GM18499 (cell line): ENCODE measurements around the gene RHBDF2.

ENCODE experiments used
- ATAC-seq: cut with Tn5 transposase; IDR thresholded peaks from one replicate; pipeline ENCODE4 v1.9.1; 2021; ENCODE audit warnings: moderate number of reproducible peaks; ENCODE audit not compliant: insufficient read depth, unreplicated experiment

Gene RHBDF2

GRCh38 chr17:76490112-76490710 lies 11.0 kb downstream of the RHBDF2 start:
- ATAC-seq = no peak

GRCh38 chr17:76487451-76488192 lies 13.6 kb downstream of the RHBDF2 start:
- no peak for ATAC-seq

DNA sequence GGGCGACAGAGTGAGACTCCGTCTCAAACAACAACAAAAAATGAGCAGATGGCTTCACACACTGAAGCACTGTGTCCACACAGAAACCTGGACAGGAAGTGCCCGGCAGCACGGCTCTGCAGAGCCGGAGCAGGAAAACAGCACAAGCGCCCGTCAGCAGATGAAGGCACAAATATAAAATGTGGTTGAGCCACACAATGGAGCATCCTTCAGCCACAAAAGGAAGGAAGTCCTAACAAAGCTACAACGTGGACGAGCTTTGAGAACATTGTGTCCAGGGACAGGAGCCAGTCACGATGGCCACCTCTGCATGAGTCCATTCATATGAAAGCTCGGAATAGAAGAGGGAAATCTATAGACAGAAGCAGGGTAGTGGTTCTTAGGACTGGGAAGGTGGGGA lies 15.7 kb downstream of the RHBDF2 start:
- no peak for ATAC-seq

DNA sequence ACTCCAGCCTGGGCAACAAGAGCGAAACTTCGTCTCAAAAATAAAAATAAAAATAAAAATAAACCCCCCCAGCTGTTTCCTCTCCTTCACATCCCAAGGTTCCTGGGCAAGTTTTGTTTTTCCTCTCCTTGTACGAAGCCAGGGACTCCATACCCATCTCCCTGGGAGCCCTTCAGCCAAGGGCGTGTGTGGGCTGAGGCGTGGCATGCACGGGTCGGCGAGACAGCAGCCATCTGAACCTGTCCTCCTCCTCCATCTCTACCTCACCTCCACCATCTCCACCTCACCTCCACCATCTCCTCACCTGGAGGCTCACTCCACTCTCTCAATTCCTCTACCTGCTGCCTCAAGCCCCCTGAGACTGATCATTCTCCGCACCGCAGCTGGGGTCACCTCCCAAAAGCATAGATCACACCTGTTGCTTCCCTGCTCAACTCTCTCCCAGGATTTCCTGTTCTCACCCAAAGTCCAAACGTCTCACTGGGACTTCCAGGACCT lies 16.9 kb downstream of the RHBDF2 start:
- no peak for ATAC-seq

DNA sequence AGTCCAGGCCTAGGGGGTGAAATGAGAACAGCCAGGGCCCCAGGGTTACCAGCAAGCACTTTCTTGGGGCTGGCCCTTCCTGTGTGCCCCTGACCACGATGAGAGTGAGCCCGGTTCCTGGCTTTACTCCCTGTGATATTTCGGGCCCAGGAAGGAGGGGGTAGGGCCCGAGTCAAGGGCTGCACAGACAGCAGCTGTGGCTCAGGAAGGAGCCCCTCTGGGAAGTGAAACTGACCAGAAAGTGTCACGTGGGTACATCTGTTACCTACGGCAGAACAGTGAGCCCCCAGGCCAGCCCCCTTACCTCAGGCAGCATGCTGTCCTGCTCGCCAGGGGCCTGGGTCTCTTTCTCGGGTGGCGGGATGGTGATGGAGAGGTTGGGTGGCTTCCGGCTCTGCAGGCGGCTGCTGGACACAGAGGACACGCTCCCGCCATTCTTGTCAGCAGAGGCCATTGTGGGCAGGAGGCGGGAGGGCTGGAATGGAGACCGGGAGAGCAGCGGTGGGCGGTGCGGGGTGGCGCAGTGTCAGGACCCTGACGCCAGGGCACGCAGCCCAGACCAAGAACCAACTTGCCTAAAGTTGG lies 20.1 kb downstream of the RHBDF2 start:
- ATAC-seq = no peak

GRCh38 chr17:76480632-76481031 lies 20.6 kb downstream of the RHBDF2 start:
- ATAC-seq = no peak

DNA sequence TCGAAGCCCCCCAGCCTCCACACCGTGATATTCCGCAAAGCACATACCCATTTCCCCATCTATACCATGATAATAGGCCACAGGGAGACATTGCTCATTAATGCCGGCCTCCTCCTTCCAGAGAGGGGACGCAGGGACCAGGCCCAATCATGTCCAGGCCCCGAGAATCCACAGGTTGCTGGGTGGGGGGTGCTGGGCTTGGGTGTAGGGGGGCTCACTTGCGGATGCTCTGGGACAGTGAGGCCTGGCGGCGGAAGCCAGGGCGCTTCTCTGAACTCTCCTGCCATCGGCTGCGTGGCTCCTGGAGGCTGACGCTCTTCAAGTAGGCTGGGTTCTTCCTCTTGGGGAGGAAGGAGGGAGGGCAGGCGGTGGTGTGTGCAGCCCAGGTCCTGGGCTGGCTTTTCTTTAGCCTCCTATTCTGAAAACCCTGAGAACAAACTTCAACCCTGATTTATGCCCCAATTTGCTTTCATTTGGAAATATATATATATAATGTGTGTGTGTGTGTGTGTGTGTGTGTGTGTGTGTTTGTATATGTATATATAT lies 21.6 kb downstream of the RHBDF2 start:
- ATAC-seq = no peak

GRCh38 chr17:76478730-76479514 lies 22.3 kb downstream of the RHBDF2 start:
- ATAC-seq = no peak

DNA sequence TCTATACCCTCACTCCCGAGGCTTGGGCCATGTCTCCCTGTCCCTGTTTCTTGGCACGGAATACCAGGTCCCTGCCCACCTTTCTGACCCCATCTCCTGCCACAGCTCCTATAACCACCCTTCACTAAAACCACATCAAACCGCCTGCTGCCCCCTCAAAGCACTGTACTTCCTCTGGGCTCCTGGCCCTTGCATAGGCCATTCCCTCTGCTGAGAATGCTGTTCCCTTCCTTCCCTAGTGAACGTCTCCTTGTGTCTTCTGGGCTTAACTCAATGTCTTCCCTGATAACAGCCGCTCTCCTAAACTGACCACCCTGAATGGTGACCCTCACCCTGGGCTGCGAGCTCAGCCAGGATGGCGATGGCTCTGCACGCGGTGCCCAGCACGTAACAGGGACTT lies 23.1 kb downstream of the RHBDF2 start:
- no peak for ATAC-seq

- ATAC-seq = no peak
Measured at GRCh38 chr17:76477576-76477975, 23.6 kb downstream of the RHBDF2 start.

DNA sequence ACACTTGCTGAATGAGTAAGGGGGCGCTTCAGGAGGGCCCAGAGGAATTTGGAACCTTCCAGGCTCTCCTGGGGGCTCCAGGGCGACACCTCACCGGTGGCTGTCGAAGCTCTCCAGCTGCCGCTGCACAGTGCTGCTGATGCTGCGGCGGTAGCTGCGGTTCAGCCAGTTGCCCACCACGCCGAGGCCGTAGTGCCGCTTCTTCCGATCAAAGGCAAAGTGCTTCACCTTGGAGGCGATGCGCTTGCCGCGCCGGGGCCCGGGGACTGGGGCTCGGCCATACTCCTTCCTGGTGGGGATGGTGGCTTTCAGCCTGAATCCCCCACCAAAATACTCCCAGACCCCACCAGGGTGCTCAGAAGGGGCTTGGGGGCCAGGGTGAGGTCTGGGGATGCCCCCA lies 24.5 kb downstream of the RHBDF2 start:
- ATAC-seq = no peak

DNA sequence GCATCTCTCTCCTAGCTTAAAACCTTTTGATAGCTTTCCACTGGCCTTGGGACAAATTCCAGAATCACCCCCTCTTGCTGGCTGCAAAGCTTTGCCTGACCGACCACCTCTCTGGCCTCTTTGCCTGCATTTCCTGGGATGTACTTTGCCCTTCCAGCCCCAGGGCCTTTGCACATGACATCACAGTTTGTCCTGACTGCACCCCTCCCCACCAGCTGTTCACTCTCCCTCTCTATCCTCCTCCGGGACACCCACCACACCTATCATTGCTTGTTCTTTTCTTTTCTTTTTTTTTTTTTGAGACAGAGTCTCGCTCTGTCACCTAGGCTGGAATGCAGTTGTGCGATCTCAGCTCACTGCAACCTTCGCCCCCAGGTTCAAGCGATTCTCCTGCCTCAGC lies 25.9 kb downstream of the RHBDF2 start:
- ATAC-seq = no peak

- no peak for ATAC-seq
Measured at GRCh38 chr17:76474894-76475293, 26.3 kb downstream of the RHBDF2 start.

DNA sequence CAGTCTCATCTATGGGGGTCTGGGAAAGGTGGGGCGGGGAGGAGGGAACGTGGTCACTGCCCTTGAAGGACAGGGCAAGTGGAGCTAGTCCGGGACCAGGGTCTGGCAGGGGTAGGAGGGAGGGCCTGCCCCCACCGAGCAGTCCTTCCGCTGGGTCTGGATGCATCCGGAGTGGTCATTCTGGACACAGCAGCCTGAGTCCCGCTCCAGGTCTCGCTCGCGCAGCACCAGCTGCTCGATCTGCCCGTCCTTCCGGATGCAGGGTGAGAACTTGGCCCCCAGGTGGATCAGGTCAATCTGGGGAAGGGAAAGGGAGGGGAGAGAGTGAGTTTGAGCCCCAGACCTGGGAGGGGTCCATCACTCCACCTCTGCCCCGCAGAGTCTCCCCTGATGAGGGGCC lies 27.0 kb downstream of the RHBDF2 start:
- no peak for ATAC-seq

- ATAC-seq = no peak
Measured at GRCh38 chr17:76473541-76473985, 27.7 kb downstream of the RHBDF2 start.

GRCh38 chr17:76472726-76473125 lies 28.5 kb downstream of the RHBDF2 start:
- ATAC-seq = no peak

- no peak for ATAC-seq
Measured at GRCh38 chr17:76472258-76472645, 29.0 kb downstream of the RHBDF2 start.

- ATAC-seq = no peak
Measured at GRCh38 chr17:76471498-76472257, 29.5 kb downstream of the RHBDF2 start.

DNA sequence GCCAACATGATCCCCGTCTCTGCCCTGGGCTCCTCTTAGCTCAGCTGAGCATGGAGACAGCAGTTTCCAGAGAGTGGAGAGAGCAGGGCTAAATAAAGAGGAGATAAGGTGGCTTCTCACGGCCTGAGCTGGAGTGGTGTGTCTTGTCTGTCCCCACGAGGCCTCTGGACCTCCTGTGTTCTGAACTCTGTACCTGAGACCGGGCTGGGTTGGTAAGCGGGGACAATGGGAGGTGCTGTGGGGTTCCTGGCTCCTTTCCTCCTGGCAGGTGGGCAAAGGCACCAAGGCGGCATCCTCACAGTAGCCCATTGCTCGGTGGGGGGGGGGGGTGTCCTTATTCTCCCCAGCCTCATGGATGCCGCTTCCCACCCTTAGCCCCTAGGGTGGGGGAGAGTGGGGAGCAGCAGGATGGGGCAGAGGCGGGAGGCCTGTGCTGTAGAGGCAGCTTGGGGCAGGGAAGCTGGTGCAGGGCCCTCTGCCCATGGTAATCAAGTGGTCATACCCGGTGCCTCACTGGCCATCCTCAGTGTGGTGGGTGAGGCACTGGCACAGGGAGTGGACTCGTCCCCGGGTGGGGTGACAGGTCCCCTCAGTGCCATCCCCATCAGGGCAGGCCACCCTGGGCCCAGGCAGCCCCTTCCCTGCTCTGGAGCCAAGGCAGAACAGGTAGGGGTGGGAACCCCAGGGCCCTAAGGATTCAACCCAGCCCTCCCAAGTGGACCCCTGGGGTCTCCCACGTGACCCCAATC lies 31.1 kb downstream of the RHBDF2 start:
- ATAC-seq = no peak
